OCI-LY1 (cell line): Measurements from ENCODE around the gene CDC25C.

Experiments used
- H2AFZ ChIP-seq: fragments of 200-600 bp; sonication (generic), shearing (Covaris generic); 2 replicates; pipeline ENCODE4 v1.6.0; 2014; ENCODE audit warnings: antibody characterized with exemption, mild to moderate bottlenecking, low read length
- H3F3A ChIP-seq: fragments of 200-600 bp; sonication (generic), shearing (Covaris generic); 2 replicates; pipeline ENCODE4 v1.6.0; 2014; ENCODE audit warnings: mild to moderate bottlenecking, antibody characterized with exemption, low read length, moderate library complexity; ENCODE audit not compliant: insufficient read depth
- H3K27ac ChIP-seq: fragments of 200-600 bp; sonication (generic); 2 replicates; pipeline ENCODE4 v1.5.1; 2014; ENCODE audit warnings: low read length, mixed run types, mild to moderate bottlenecking, low read depth; ENCODE audit not compliant: poor library complexity, severe bottlenecking
- H3K27me3 ChIP-seq: fragments of 200-600 bp; sonication (generic); 2 replicates; pipeline ENCODE4 v1.6.0; 2014; ENCODE audit warnings: antibody characterized with exemption, mild to moderate bottlenecking, low read length, moderate library complexity; ENCODE audit not compliant: insufficient read depth
- H3K36me3 ChIP-seq: fragments of 200-600 bp; sonication (generic); 2 replicates; pipeline ENCODE4 v1.6.1; 2014; ENCODE audit warnings: mild to moderate bottlenecking, antibody characterized with exemption, low read length, moderate library complexity, mixed read lengths; ENCODE audit not compliant: insufficient read depth
- H3K4me1 ChIP-seq: fragments of 200-600 bp; sonication (generic); 2 replicates; pipeline ENCODE4 v1.5.1; 2014; ENCODE audit warnings: mild to moderate bottlenecking, low read length, moderate library complexity; ENCODE audit not compliant: insufficient read depth, severe bottlenecking
- H3K4me2 ChIP-seq: fragments of 200-600 bp; sonication (generic), shearing (Covaris generic); 2 replicates; pipeline ENCODE4 v1.6.1; 2014; ENCODE audit warnings: low read length
- H3K4me3 ChIP-seq: fragments of 200-600 bp; sonication (generic); 2 replicates; pipeline ENCODE4 v1.5.1; 2014; ENCODE audit warnings: low read length, low read depth, mild to moderate bottlenecking, mixed read lengths; ENCODE audit not compliant: poor library complexity, severe bottlenecking
- H3K79me2 ChIP-seq: fragments of 200-600 bp; shearing (Covaris generic); 2 replicates; pipeline ENCODE4 v1.6.1; 2016; ENCODE audit warnings: mixed run types, low read length, mixed read lengths; ENCODE audit not compliant: insufficient read depth
- H3K9ac ChIP-seq: fragments of 200-600 bp; sonication (generic), shearing (Covaris generic); 2 replicates; pipeline ENCODE4 v1.6.1; 2014; ENCODE audit warnings: mild to moderate bottlenecking, low read length, mixed read lengths
- H3K9me2 ChIP-seq: fragments of 200-600 bp; sonication (generic), shearing (Covaris generic); 2 replicates; pipeline ENCODE4 v1.6.1; 2014; ENCODE audit warnings: low read depth, mild to moderate bottlenecking, low read length, mixed read lengths
- H3K9me3 ChIP-seq: fragments of 200-600 bp; shearing (Covaris generic); 2 replicates; pipeline ENCODE4 v1.6.1; 2014; ENCODE audit warnings: low read length, mixed read lengths
- H4K20me1 ChIP-seq: fragments of 200-600 bp; sonication (generic), shearing (Covaris generic); 2 replicates; pipeline ENCODE4 v1.6.0; 2016; ENCODE audit warnings: mild to moderate bottlenecking, low read length; ENCODE audit not compliant: insufficient read depth
- EZH2 ChIP-seq: fragments of 200-600 bp; sonication (generic), shearing (Covaris generic); IDR thresholded peaks from 2 replicates; pipeline ENCODE4 v1.8.0; 2017; ENCODE audit warnings: borderline replicate concordance, mixed run types, mild to moderate bottlenecking, antibody characterized with exemption, low read length, moderate library complexity, mixed read lengths
- TF ChIP-seq, protein P1 (sequence below): fragments of 200-600 bp; sonication (generic), shearing (Covaris generic); IDR thresholded peaks from 2 replicates; pipeline ENCODE4 v1.5.1; 2017; ENCODE audit warnings: mild to moderate bottlenecking, antibody characterized with exemption, low read length, moderate library complexity, mixed read lengths

The CDC25C gene

DNA sequence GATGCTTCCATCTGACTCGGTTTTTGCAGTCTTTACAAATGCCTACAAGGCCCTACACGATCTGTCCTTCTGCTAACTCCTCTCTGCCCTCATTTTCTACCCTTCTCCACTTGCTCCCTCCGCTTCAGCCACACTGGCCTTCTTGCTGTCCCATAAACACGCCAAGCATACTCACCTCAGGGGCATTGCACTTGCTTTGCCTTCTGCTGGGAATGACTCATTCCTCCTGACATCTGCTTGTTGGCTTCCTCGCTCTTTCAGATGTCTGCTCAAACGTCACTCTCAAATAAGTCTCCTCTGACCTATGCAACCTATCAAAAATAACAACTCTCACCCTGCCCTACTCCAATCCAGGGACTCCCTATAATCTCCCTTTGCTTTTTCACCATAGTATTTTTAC is 28.2 kb downstream of the CDC25C start:
- no peak overlapping the region for H3K4me2 ChIP-seq
- H3K27me3 ChIP-seq = no peaks in the 10 kb centered on the region
- no peaks in the 10 kb centered on the region for H3K9me2 ChIP-seq
- no peaks in the 10 kb centered on the region for H3K79me2 ChIP-seq
- H3K9me3 ChIP-seq = 0 out of 2 replicates have a peak, but pooled peaks cover 3% of the 10 kb centered on the region
- peaks cover 26% of the 10 kb centered on the region for H3K36me3 ChIP-seq
- no peaks in the 10 kb centered on the region for H4K20me1 ChIP-seq
- H3K4me3 ChIP-seq = no peak overlapping the region
- H2AFZ ChIP-seq = no peak overlapping the region
- no peak overlapping the region for H3K27ac ChIP-seq
- H3K4me1 ChIP-seq = no peaks in the 10 kb centered on the region
- TF ChIP-seq EZH2 = no peak
- TF ChIP-seq, protein P1, sequence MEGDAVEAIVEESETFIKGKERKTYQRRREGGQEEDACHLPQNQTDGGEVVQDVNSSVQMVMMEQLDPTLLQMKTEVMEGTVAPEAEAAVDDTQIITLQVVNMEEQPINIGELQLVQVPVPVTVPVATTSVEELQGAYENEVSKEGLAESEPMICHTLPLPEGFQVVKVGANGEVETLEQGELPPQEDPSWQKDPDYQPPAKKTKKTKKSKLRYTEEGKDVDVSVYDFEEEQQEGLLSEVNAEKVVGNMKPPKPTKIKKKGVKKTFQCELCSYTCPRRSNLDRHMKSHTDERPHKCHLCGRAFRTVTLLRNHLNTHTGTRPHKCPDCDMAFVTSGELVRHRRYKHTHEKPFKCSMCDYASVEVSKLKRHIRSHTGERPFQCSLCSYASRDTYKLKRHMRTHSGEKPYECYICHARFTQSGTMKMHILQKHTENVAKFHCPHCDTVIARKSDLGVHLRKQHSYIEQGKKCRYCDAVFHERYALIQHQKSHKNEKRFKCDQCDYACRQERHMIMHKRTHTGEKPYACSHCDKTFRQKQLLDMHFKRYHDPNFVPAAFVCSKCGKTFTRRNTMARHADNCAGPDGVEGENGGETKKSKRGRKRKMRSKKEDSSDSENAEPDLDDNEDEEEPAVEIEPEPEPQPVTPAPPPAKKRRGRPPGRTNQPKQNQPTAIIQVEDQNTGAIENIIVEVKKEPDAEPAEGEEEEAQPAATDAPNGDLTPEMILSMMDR = no peak
- no peak overlapping the region for H3K9ac ChIP-seq
- no peaks in the 10 kb centered on the region for H3F3A ChIP-seq

DNA sequence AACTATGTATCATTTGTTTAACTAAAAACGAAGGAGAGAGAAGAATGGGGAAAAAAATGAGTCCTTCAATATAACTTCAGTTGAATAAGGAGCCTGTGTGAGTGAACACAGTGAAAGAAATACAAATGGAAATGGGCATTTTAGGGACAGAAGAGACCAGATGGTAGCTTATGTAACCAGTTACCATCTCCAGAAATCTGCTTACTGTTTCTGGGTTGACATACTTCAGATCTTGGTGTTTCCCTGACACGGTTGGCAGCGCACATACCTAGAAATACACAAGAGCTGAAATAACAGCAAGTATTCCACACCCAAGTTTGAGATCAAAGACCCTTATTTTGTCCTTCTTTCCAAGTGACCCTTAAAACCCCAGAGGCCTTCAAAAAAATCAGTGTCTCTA is 42.3 kb downstream of the CDC25C start:
- TF ChIP-seq EZH2 = no peak
- TF ChIP-seq, protein P1 = no peak
- no peaks in the 10 kb centered on the region for H3K27me3 ChIP-seq
- H3K36me3 ChIP-seq = peaks cover 38% of the 10 kb centered on the region

DNA sequence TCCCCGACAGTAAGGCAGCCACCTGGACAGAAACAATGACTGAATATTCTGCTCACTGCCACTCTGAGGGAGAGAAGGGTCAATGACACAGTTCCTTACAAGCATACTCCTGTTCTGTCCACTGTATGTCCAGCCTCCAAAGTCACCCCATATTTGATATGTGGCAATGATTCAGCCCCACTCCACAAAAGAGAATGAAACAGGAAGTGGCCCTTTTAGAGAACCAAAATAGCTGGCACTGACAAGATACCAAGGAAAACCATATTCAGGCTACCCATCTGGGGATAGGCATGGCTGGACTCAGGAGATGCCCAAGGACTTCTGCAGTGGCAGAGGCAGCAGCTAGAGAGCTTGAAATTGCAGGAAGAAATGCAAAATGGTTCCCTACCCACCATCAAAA is 44.4 kb downstream of the CDC25C start:
- Histone ChIP-seq H2AFZ (no peak overlapping the region), H3K4me2 (no peak overlapping the region)

More for the DNA sequence above, 42.3 kb downstream of the CDC25C start:
- H4K20me1 ChIP-seq = no peaks in the 10 kb centered on the region
- no peaks in the 10 kb centered on the region for H3K4me1 ChIP-seq
- no peak overlapping the region for H3K4me3 ChIP-seq
- no peaks in the 10 kb centered on the region for H3K9me2 ChIP-seq
- no peak overlapping the region for H3K9ac ChIP-seq
- no peaks in the 10 kb centered on the region for H3K79me2 ChIP-seq
- H3K9me3 ChIP-seq = no peaks in the 10 kb centered on the region
- H3F3A ChIP-seq = no peaks in the 10 kb centered on the region
- no peak overlapping the region for H3K27ac ChIP-seq
- H2AFZ ChIP-seq = no peak overlapping the region
- H3K4me2 ChIP-seq = no peak overlapping the region

More for the DNA sequence above, 44.4 kb downstream of the CDC25C start:
- no peaks in the 10 kb centered on the region for H4K20me1 ChIP-seq
- H3F3A ChIP-seq = no peaks in the 10 kb centered on the region
- no peak overlapping the region for H3K9ac ChIP-seq
- no peaks in the 10 kb centered on the region for H3K9me3 ChIP-seq
- H3K27ac ChIP-seq = no peak overlapping the region
- peaks cover 47% of the 10 kb centered on the region for H3K36me3 ChIP-seq
- no peak overlapping the region for H3K4me3 ChIP-seq
- H3K9me2 ChIP-seq = no peaks in the 10 kb centered on the region
- no peak for TF ChIP-seq EZH2
- TF ChIP-seq, protein P1 = no peak
- H3K27me3 ChIP-seq = no peaks in the 10 kb centered on the region
- H3K4me1 ChIP-seq = no peaks in the 10 kb centered on the region
- no peaks in the 10 kb centered on the region for H3K79me2 ChIP-seq
